GM12872 (cell line): ENCODE measurements around the gene HSBP1L1.

ENCODE experiments used
- TF ChIP-seq, protein P1 (sequence below): IDR thresholded peaks from 3 replicates; pipeline ENCODE4 v1.5.1; 2011; ENCODE audit warnings: low read depth, mild to moderate bottlenecking, low read length, moderate library complexity; ENCODE audit not compliant: insufficient read depth

Gene HSBP1L1

GRCh38 chr18:79938196-79938595 is 26.2 kb upstream of the HSBP1L1 start:
- TF ChIP-seq, protein P1, sequence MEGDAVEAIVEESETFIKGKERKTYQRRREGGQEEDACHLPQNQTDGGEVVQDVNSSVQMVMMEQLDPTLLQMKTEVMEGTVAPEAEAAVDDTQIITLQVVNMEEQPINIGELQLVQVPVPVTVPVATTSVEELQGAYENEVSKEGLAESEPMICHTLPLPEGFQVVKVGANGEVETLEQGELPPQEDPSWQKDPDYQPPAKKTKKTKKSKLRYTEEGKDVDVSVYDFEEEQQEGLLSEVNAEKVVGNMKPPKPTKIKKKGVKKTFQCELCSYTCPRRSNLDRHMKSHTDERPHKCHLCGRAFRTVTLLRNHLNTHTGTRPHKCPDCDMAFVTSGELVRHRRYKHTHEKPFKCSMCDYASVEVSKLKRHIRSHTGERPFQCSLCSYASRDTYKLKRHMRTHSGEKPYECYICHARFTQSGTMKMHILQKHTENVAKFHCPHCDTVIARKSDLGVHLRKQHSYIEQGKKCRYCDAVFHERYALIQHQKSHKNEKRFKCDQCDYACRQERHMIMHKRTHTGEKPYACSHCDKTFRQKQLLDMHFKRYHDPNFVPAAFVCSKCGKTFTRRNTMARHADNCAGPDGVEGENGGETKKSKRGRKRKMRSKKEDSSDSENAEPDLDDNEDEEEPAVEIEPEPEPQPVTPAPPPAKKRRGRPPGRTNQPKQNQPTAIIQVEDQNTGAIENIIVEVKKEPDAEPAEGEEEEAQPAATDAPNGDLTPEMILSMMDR = no peak

- TF ChIP-seq, protein P1 = no peak
These were observed 25.3 kb upstream of the HSBP1L1 start for GRCh38 chr18:79939096-79939495.

DNA sequence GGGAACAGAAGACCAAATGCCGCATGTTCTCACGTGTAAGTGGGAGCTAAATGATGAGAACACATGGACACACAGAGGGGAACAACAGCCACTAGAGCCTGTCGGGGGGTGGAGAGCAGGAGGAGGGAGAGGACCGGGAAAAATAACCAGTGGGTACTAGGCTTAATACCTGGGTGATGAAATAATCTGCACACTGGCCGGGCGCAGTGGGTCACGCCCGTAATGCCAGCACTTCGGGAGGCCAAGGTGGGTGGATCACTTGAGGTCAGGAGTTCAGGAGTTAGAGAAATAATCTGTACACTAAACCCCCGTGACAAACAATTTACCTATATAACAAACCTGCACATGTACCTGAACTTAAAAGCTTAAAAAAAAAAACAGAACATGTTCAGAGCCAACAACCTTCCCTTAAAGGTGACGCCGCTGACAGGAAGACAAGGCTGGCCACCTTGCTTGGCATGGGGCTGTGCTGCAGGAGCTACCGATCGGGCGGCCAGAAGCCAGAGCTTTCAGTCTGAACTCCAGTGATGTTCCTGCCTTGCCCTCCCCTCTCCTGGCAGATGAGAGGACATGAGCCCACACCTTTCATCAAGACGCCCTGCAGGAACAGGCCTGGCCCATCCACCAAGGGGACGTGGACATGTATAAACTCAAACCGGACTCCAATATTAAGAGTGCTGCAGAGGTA is 24.2 kb upstream of the HSBP1L1 start:
- TF ChIP-seq, protein P1 = no peak

- TF ChIP-seq, protein P1 = no peak
These were observed 23.5 kb upstream of the HSBP1L1 start for GRCh38 chr18:79940814-79941472.

- TF ChIP-seq, protein P1 = no peak
These were observed 22.8 kb upstream of the HSBP1L1 start for GRCh38 chr18:79941473-79942119.

DNA sequence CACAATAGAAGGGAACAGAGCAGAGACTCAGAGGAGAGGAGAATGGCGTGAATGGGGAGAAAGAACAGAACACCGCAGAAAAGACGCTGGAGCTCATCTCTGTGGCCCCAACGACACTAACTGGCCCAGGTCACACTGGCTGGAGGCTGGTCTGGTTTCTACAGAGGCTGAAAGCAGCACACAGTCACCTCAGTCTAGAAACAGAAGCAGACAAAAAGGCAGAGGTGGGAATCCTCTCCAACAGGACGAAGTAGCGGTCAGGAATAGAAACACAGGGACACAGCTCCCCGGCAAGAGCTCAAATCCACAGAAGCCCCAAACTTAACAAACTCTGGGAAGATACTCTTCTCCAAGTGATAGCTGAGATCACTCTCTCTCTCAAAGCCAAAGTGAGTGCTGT is 22.2 kb upstream of the HSBP1L1 start:
- TF ChIP-seq, protein P1 = no peak

DNA sequence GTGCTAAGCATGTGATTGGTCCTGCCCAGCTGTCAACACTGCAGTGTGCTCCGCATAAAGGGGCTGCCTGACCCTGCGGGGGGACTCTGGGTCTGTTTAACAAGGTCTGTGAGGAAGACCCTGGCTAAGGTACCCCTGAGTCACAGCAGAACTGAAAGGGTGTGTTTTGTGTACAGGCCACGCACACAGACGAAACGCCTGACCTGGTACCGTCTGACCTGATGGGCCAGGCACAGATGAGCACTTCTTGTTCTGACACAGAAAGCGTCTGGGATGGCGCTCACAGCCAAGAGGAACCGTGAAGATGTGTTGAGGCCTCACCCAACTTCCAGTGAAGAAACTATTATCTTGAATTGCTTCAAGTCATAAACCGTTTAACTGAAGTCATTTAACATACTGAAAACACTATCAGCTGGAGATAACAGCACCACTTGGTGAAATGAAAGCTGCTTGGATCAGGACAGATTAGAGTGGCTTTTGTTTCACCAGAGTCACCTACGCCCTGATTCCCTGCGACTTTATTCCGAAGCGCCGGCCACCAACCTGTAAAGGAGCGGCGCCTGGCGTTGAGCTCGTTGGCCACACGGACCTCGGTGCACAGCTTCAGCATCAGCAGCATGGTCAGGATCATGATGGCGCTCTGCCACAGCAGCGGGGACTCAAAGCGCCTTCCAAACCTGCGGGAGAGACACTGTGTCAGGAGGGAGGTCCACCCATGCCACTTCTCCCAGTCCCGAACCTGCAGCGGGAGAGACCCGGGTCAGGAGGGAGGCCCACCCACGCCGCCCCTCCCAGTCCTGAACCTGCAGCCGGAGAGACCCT is 21.4 kb upstream of the HSBP1L1 start:
- TF ChIP-seq, protein P1 = no peak
